NCI-H1436 treated with DMSO at 0.1 percent for 48 hours (cell line): ENCODE measurements around the gene PTPN23.

Source experiments
- DNase-seq: peaks from one replicate; lab custom pipeline; 2025; lab: John Stamatoyannopoulos, UW

The PTPN23 gene

GRCh38 chr3:47405820-47406761 lies 25.3 kb downstream of the PTPN23 start:
- DNase-seq, result no peak

- no peak for DNase-seq
These were observed 25.9 kb downstream of the PTPN23 start for GRCh38 chr3:47406762-47407149.

GRCh38 chr3:47407237-47407636 lies 26.4 kb downstream of the PTPN23 start:
- DNase-seq, result no peak

- no peak for DNase-seq
These were observed 27.3 kb downstream of the PTPN23 start for GRCh38 chr3:47407896-47408838.

GRCh38 chr3:47408839-47409229 lies 28.0 kb downstream of the PTPN23 start:
- DNase-seq, result no peak

GRCh38 chr3:47409284-47409683 lies 28.5 kb downstream of the PTPN23 start:
- DNase-seq, result no peak

GRCh38 chr3:47409688-47410416 lies 29.0 kb downstream of the PTPN23 start:
- no peak for DNase-seq

- no peak for DNase-seq
These were observed 29.5 kb downstream of the PTPN23 start for GRCh38 chr3:47410417-47410720.

GRCh38 chr3:47410801-47411646 lies 30.2 kb downstream of the PTPN23 start:
- DNase-seq, result no peak

GRCh38 chr3:47411696-47412452 lies 31.1 kb downstream of the PTPN23 start:
- no peak for DNase-seq

- DNase-seq, result no peak
These were observed 31.6 kb downstream of the PTPN23 start for GRCh38 chr3:47412453-47412756.

GRCh38 chr3:47412842-47413520 lies 32.2 kb downstream of the PTPN23 start:
- no peak for DNase-seq

- no peak for DNase-seq
These were observed 32.9 kb downstream of the PTPN23 start for GRCh38 chr3:47413751-47414150.

GRCh38 chr3:47414161-47414564 lies 33.3 kb downstream of the PTPN23 start:
- no peak for DNase-seq

GRCh38 chr3:47414666-47415587 lies 34.1 kb downstream of the PTPN23 start:
- no peak for DNase-seq

- no peak for DNase-seq
These were observed 35.2 kb downstream of the PTPN23 start for GRCh38 chr3:47416041-47416440.

GRCh38 chr3:47418167-47419082 lies 37.6 kb downstream of the PTPN23 start:
- no peak for DNase-seq
